ENCODE results near the gene SART3.
"Not testable (repeated sequence)": the region's sequence is repeated elsewhere in the genome, so short reads cannot be mapped to it uniquely, and the experiment has no call there.

Gene SART3

GRCh38 chr12:108509806-108510205, 51.2 kb downstream of the SART3 start:
- Histone ChIP-seq H3K9ac (ENCODE audit: low read depth, low read length) (no peak overlapping the region), H3K27me3 (ENCODE audit: insufficient read depth, low read length) (no peaks in the 10 kb centered on the region), H3K27ac (ENCODE audit: low read length) (no peak overlapping the region), H3K4me3 (ENCODE audit: low read length) (no peak overlapping the region), H3K9me3 (ENCODE audit: insufficient read depth, low read depth, low read length) (peaks cover 4% of the 10 kb centered on the region; the same call in 1 of the 2 replicates), H3K36me3 (ENCODE audit: insufficient read depth, low read depth, low read length) (no peaks in the 10 kb centered on the region), H3K4me1 (ENCODE audit: insufficient read depth, low read length) (no peaks in the 10 kb centered on the region)

DNA sequence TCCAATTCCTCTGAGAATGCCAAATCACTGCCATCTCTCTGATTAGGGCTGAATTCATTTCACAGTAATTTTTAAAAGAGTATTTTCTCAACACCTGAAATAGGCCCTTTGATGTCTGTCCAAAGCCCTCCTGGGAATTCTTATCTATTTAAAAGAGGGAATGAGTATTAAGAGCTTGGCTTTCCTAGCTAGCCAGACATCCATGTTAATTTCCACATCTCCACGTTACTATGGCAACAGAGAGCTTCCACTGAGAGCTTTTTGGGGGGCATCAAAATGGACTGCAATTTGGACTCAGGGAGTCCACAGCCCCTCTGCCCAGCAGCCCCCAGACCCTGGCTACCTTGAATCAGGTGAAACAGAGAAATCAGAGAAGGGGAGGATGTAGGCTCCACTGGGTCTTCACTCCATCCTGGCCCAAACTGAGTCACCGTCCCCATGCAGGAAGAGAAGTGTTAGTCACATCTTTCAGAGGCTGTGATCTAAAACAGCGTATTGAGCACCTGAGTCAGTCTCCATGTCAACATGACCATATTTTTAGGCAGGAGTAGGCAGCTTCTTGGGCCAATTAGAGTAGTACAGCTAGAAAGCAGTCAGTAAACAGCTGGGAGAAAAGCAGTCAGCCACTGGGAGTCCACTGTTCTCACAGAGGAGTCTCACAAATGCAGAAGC, 52.9 kb downstream of the SART3 start:
- no peaks in the 10 kb centered on the region for H3K27me3 ChIP-seq (ENCODE audit: insufficient read depth, low read length)
- H3K4me3 ChIP-seq (ENCODE audit: low read length) = no peak overlapping the region
- no peak overlapping the region for H3K27ac ChIP-seq (ENCODE audit: low read length)
- peaks cover 11% of the 10 kb centered on the region for H3K9me3 ChIP-seq (ENCODE audit: insufficient read depth, low read depth, low read length)
- no peak overlapping the region for H3K9ac ChIP-seq (ENCODE audit: low read depth, low read length)
- no peaks in the 10 kb centered on the region for H3K4me1 ChIP-seq (ENCODE audit: insufficient read depth, low read length)
- H3K36me3 ChIP-seq (ENCODE audit: insufficient read depth, low read depth, low read length) = no peaks in the 10 kb centered on the region

DNA sequence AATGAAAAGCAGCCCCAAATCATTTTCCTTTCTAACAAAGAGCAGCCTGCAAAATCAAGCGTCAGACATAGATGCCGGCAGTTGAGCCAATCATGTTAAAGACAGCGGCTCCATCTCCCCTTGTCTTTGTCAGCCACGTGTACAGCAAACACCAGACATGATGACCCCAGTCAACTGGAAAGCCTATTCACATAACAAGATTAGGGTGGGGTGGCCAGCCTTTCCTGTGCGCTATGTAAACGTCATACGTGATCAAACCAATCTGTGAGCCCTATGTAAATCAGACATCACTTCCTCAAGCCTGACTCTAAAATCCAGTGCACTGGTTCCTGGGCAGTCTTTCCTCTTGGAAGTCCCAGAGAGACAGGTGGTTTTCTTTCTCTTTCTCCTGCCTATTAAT, 55.8 kb downstream of the SART3 start:
- no peak overlapping the region for H3K27ac ChIP-seq (ENCODE audit: low read length)
- no peak overlapping the region for H3K4me3 ChIP-seq (ENCODE audit: low read length)
- H3K9me3 ChIP-seq (ENCODE audit: insufficient read depth, low read depth, low read length) = peaks cover 21% of the 10 kb centered on the region
- H3K9ac ChIP-seq (ENCODE audit: low read depth, low read length) = no peak overlapping the region
- no peaks in the 10 kb centered on the region for H3K4me1 ChIP-seq (ENCODE audit: insufficient read depth, low read length)
- no peaks in the 10 kb centered on the region for H3K27me3 ChIP-seq (ENCODE audit: insufficient read depth, low read length)
- no peaks in the 10 kb centered on the region for H3K36me3 ChIP-seq (ENCODE audit: insufficient read depth, low read depth, low read length)

DNA sequence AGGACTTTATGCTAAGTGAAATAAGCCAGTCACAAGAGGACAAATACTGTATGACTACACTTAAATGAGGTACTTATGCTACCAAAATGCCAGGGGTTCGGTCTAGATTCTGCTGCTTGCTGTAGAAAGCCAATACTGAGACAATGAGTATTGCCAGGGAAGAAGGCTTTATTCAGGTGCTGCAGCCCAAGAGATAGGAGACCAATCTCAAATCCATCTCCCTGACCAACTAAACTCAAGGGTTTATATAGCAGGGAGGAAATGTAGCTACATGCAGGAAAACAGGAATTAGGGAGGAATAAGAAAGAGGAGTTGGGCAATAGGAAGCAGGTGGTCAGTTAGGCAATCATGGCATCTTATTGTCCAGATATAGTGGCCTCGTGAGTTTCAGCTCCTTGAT, 58.1 kb downstream of the SART3 start:
- H3K9me3 ChIP-seq (ENCODE audit: insufficient read depth, low read depth, low read length) = peaks cover 17% of the 10 kb centered on the region
- H3K4me3 ChIP-seq (ENCODE audit: low read length) = no peak overlapping the region
- H3K4me1 ChIP-seq (ENCODE audit: insufficient read depth, low read length) = no peaks in the 10 kb centered on the region
- H3K27me3 ChIP-seq (ENCODE audit: insufficient read depth, low read length) = no peaks in the 10 kb centered on the region
- no peak overlapping the region for H3K9ac ChIP-seq (ENCODE audit: low read depth, low read length)
- no peaks in the 10 kb centered on the region for H3K36me3 ChIP-seq (ENCODE audit: insufficient read depth, low read depth, low read length)
- H3K27ac ChIP-seq (ENCODE audit: low read length) = no peak overlapping the region

GRCh38 chr12:108498136-108498535, 62.8 kb downstream of the SART3 start:
- H3K36me3 ChIP-seq (ENCODE audit: insufficient read depth, low read depth, low read length) = no peaks in the 10 kb centered on the region
- no peak overlapping the region for H3K27ac ChIP-seq (ENCODE audit: low read length)
- H3K4me3 ChIP-seq (ENCODE audit: low read length) = no peak overlapping the region
- H3K9ac ChIP-seq (ENCODE audit: low read depth, low read length) = no peak overlapping the region
- H3K27me3 ChIP-seq (ENCODE audit: insufficient read depth, low read length) = no peaks in the 10 kb centered on the region
- no peaks in the 10 kb centered on the region for H3K4me1 ChIP-seq (ENCODE audit: insufficient read depth, low read length)
- H3K9me3 ChIP-seq (ENCODE audit: insufficient read depth, low read depth, low read length) = peaks cover 10% of the 10 kb centered on the region

- Histone ChIP-seq H3K4me3 (ENCODE audit: low read length) (no peak overlapping the region), H3K36me3 (ENCODE audit: insufficient read depth, low read depth, low read length) (no peaks in the 10 kb centered on the region), H3K4me1 (ENCODE audit: insufficient read depth, low read length) (no peaks in the 10 kb centered on the region), H3K9me3 (ENCODE audit: insufficient read depth, low read depth, low read length) (no peaks in the 10 kb centered on the region), H3K9ac (ENCODE audit: low read depth, low read length) (no peak overlapping the region), H3K27me3 (ENCODE audit: insufficient read depth, low read length) (no peaks in the 10 kb centered on the region), H3K27ac (ENCODE audit: low read length) (no peak overlapping the region)
Observed at GRCh38 chr12:108495823-108496579, 65.0 kb downstream of the SART3 start.

DNA sequence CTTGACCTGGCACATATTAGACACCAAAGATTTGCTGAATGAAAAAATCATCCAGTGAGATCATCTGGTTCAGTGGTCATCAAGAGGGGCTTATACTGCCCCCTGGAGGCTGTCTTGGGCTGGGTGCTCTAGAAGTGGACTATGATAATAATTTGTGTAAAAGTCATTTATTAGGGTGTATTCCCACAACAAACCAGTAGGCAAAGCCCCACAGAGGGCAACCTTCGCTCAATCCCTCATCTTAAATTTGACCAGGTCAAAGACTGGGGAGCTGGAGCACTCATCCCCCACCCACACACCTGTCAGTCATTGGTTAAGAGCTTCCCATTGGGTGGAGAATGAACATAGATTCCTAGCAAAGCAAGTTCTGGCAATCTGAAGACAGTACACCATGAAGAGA, 65.9 kb downstream of the SART3 start:
- Histone ChIP-seq H3K4me3 (ENCODE audit: low read length) (no peak overlapping the region), H3K9me3 (ENCODE audit: insufficient read depth, low read depth, low read length) (no peaks in the 10 kb centered on the region), H3K36me3 (ENCODE audit: insufficient read depth, low read depth, low read length) (no peaks in the 10 kb centered on the region), H3K27ac (ENCODE audit: low read length) (no peak overlapping the region), H3K27me3 (ENCODE audit: insufficient read depth, low read length) (no peaks in the 10 kb centered on the region), H3K9ac (ENCODE audit: low read depth, low read length) (no peak overlapping the region), H3K4me1 (ENCODE audit: insufficient read depth, low read length) (no peaks in the 10 kb centered on the region)

GRCh38 chr12:108491256-108491655, 69.7 kb downstream of the SART3 start:
- Histone ChIP-seq H3K36me3 (ENCODE audit: insufficient read depth, low read depth, low read length) (no peaks in the 10 kb centered on the region), H3K9me3 (ENCODE audit: insufficient read depth, low read depth, low read length) (no peaks in the 10 kb centered on the region), H3K27me3 (ENCODE audit: insufficient read depth, low read length) (no peaks in the 10 kb centered on the region), H3K27ac (ENCODE audit: low read length) (no peak overlapping the region), H3K4me1 (ENCODE audit: insufficient read depth, low read length) (no peaks in the 10 kb centered on the region), H3K9ac (ENCODE audit: low read depth, low read length) (no peak overlapping the region), H3K4me3 (ENCODE audit: low read length) (no peak overlapping the region)

- H3K36me3 ChIP-seq (ENCODE audit: insufficient read depth, low read depth, low read length); H3K9ac ChIP-seq (ENCODE audit: low read depth, low read length); H3K27me3 ChIP-seq (ENCODE audit: insufficient read depth, low read length); H3K4me1 ChIP-seq (ENCODE audit: insufficient read depth, low read length); H3K9me3 ChIP-seq (ENCODE audit: insufficient read depth, low read depth, low read length); H3K27ac ChIP-seq (ENCODE audit: low read length); H3K4me3 ChIP-seq (ENCODE audit: low read length): not testable (repeated sequence)
Observed at GRCh38 chr12:108487029-108487428, 73.9 kb downstream of the SART3 start.

DNA sequence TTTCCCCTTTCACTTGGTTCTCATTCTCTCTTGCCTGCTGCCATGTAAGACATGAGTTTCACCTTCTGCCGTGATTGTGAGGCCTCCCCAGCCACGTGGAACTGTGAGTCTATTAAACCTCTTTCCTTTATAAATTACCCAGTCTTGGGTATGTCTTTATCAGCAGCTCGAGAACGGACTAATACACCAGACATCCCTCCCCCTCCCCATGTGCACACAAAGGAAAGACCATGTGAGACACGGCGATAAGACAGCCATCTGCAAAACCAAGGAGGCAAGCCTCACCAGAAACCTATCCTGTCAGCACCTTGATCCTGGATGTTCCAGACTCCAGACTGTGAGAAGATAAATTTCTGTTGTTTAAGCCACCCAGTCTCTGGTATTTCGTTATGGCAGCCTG, 75.6 kb downstream of the SART3 start:
- H3K9ac ChIP-seq (ENCODE audit: low read depth, low read length); H3K9me3 ChIP-seq (ENCODE audit: insufficient read depth, low read depth, low read length); H3K36me3 ChIP-seq (ENCODE audit: insufficient read depth, low read depth, low read length); H3K27ac ChIP-seq (ENCODE audit: low read length); H3K27me3 ChIP-seq (ENCODE audit: insufficient read depth, low read length); H3K4me3 ChIP-seq (ENCODE audit: low read length); H3K4me1 ChIP-seq (ENCODE audit: insufficient read depth, low read length): not testable (repeated sequence)

DNA sequence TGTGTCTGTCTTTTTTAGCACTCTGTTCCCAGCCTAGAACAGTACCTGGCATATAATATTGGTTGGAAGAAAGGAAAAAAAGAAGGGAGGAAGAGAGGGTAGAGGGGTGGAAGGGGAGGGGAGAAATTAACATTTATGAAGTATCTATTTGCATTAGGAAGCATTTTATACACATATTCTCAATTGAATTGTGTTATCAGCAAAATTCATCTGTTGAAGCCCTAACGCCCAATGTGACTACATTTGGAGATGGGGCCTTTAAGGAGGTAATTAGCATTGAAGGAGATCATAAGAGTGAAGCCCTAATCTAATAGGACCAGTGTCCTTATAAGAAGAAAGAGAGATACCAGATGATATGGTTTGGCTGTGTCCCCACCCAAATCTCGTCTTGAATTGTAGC, 76.1 kb downstream of the SART3 start:
- Histone ChIP-seq H3K9me3 (ENCODE audit: insufficient read depth, low read depth, low read length) (no peaks in the 10 kb centered on the region; the same call in 1 of the 2 replicates), H3K27ac (ENCODE audit: low read length) (no peak overlapping the region)

GRCh38 chr12:108484431-108484830, 76.5 kb downstream of the SART3 start:
- no peak overlapping the region for H3K4me3 ChIP-seq (ENCODE audit: low read length)
- no peak overlapping the region for H3K27ac ChIP-seq (ENCODE audit: low read length)
- H3K4me1 ChIP-seq (ENCODE audit: insufficient read depth, low read length) = peaks cover 9% of the 10 kb centered on the region
- no peak overlapping the region for H3K9ac ChIP-seq (ENCODE audit: low read depth, low read length)
- no peaks in the 10 kb centered on the region; the same call in 1 of the 2 replicates for H3K9me3 ChIP-seq (ENCODE audit: insufficient read depth, low read depth, low read length)
- no peaks in the 10 kb centered on the region for H3K36me3 ChIP-seq (ENCODE audit: insufficient read depth, low read depth, low read length)
- no peaks in the 10 kb centered on the region; the same call in 1 of the 2 replicates for H3K27me3 ChIP-seq (ENCODE audit: insufficient read depth, low read length)

More for the DNA sequence above, 76.1 kb downstream of the SART3 start:
- Histone ChIP-seq H3K27me3 (ENCODE audit: insufficient read depth, low read length) (no peaks in the 10 kb centered on the region; the same call in 1 of the 2 replicates), H3K4me1 (ENCODE audit: insufficient read depth, low read length) (peaks cover 9% of the 10 kb centered on the region), H3K9ac (ENCODE audit: low read depth, low read length) (no peak overlapping the region), H3K36me3 (ENCODE audit: insufficient read depth, low read depth, low read length) (no peaks in the 10 kb centered on the region), H3K4me3 (ENCODE audit: low read length) (no peak overlapping the region)
